HEK293 (cell line): ENCODE results near the gene NID1.

Experiments used
- CTCF ChIA-PET: fragments of 350-600 bp; formaldehyde crosslinking; extraction: SDS; loops from one replicate; lab custom pipeline; 2021; ENCODE audit warnings: antibody characterized with exemption; lab: Yijun Ruan, JAX
- POLR2A ChIA-PET: fragments of 300-600 bp; formaldehyde crosslinking; extraction: SDS; loops from one replicate; lab custom pipeline; 2020; ENCODE audit warnings: antibody characterized with exemption, inconsistent platforms; lab: Yijun Ruan, JAX
- H3K27ac ChIP-seq: fragments of 200-500 bp; sonication (Bioruptor generic); 2 replicates; pipeline ENCODE4 v1.5.1; 2014; ENCODE audit warnings: low read depth, low read length, control low read depth, inconsistent platforms; ENCODE audit errors: extremely low read depth
- H3K36me3 ChIP-seq, 2 experiments: fragments of 200-500 bp in 1 of 2; sonication (Bioruptor generic) in 1 of 2; 1 replicate in 1 of 2; 2 replicates in 1 of 2; pipeline ENCODE4 v1.5.1; 2014 to 2017; ENCODE audit warnings: inconsistent platforms in 2 of 2, low read length in 2 of 2; ENCODE audit not compliant: control insufficient read depth in 2 of 2, insufficient read depth in 1 of 2
- H3K4me1 ChIP-seq: fragments of 200-500 bp; sonication (Bioruptor generic); 2 replicates; pipeline ENCODE4 v1.5.1; 2014; ENCODE audit warnings: mild to moderate bottlenecking, low read length, inconsistent platforms; ENCODE audit not compliant: control insufficient read depth, insufficient read depth
- H3K4me3 ChIP-seq: 2 replicates; pipeline ENCODE4 v1.5.1; 2011; ENCODE audit warnings: low read depth, mild to moderate bottlenecking, control low read depth, low read length, moderate library complexity
- H3K9me3 ChIP-seq: fragments of 200-500 bp; sonication (Bioruptor generic); 2 replicates; pipeline ENCODE4 v1.5.1; 2014; ENCODE audit warnings: low read depth, low read length, inconsistent platforms; ENCODE audit not compliant: control insufficient read depth, insufficient read depth
- HOXA7 ChIP-seq: sonication (generic); formaldehyde crosslinking; IDR thresholded peaks from 2 replicates; pipeline ENCODE4 v1.8.1; 2022; ENCODE audit warnings: missing genetic modification reagents, borderline replicate concordance
- MEIS1 ChIP-seq: sonication (generic); formaldehyde crosslinking; IDR thresholded peaks from 2 replicates; pipeline ENCODE4 v1.8.1; 2022; ENCODE audit warnings: missing genetic modification reagents, mild to moderate bottlenecking, borderline replicate concordance
- MZF1 ChIP-seq: fragments of 450-650 bp; formaldehyde crosslinking; IDR thresholded peaks from 2 replicates; pipeline ENCODE4 v1.5.1; 2017; ENCODE audit warnings: missing biosample characterization, missing genetic modification characterization, borderline replicate concordance
- PATZ1 ChIP-seq: fragments of 450-650 bp; formaldehyde crosslinking; IDR thresholded peaks from 2 replicates; pipeline ENCODE4 v1.5.1; 2016; ENCODE audit warnings: missing biosample characterization, missing genetic modification characterization
- PBX3 ChIP-seq: sonication (generic); formaldehyde crosslinking; IDR thresholded peaks from 2 replicates; pipeline ENCODE4 v1.8.1; 2022; ENCODE audit warnings: mild to moderate bottlenecking, moderate library complexity, missing genetic modification reagents
- PRDM10 ChIP-seq: fragments of 450-650 bp; formaldehyde crosslinking; IDR thresholded peaks from 2 replicates; pipeline ENCODE4 v1.5.1; 2016; ENCODE audit warnings: missing biosample characterization, missing genetic modification characterization
- ZBTB1 ChIP-seq: fragments of 450-650 bp; formaldehyde crosslinking; IDR thresholded peaks from 2 replicates; pipeline ENCODE4 v1.5.1; 2016; ENCODE audit warnings: missing biosample characterization, missing genetic modification characterization
- ZBTB44 ChIP-seq: fragments of 450-650 bp; IDR thresholded peaks from 2 replicates; pipeline ENCODE4 v1.5.1; 2018; ENCODE audit warnings: missing biosample characterization, mild to moderate bottlenecking, missing genetic modification characterization
- ZEB2 ChIP-seq: fragments of 450-650 bp; formaldehyde crosslinking; IDR thresholded peaks from 2 replicates; pipeline ENCODE4 v1.5.1; 2016; ENCODE audit warnings: missing biosample characterization, missing genetic modification characterization
- ZNF112 ChIP-seq: fragments of 450-650 bp; formaldehyde crosslinking; IDR thresholded peaks from 2 replicates; pipeline ENCODE4 v1.5.0; 2017; ENCODE audit warnings: missing biosample characterization, missing genetic modification characterization
- ZNF138 ChIP-seq: fragments of 450-650 bp; formaldehyde crosslinking; IDR thresholded peaks from 2 replicates; pipeline ENCODE4 v1.5.1; 2016; ENCODE audit warnings: missing biosample characterization, missing genetic modification characterization, borderline replicate concordance
- ZNF155 ChIP-seq: fragments of 450-650 bp; formaldehyde crosslinking; IDR thresholded peaks from 2 replicates; pipeline ENCODE4 v1.5.1; 2016; ENCODE audit warnings: missing biosample characterization, missing genetic modification characterization
- ZNF561 ChIP-seq: fragments of 450-650 bp; IDR thresholded peaks from 2 replicates; pipeline ENCODE4 v1.5.1; 2018; ENCODE audit warnings: missing biosample characterization, missing genetic modification characterization, borderline replicate concordance

Gene NID1

GRCh38 chr1:235958021-235958420, 106.9 kb downstream of the NID1 start (continued):
- no peak for TF ChIP-seq PRDM10 (tag by site-specific recombination)
- no peak for TF ChIP-seq ZBTB44 (tag by site-specific recombination)
- TF ChIP-seq ZNF112 (tag by site-specific recombination): no peak
- no peak for TF ChIP-seq ZNF138 (tag by site-specific recombination)
- TF ChIP-seq ZEB2 (tag by site-specific recombination): no peak
- TF ChIP-seq ZNF561 (tag by site-specific recombination): no peak
- TF ChIP-seq PBX3: no peak
- TF ChIP-seq HOXA7 (CRISPR knock-in tag): no peak
- TF ChIP-seq MEIS1: no peak
- no peak for TF ChIP-seq ZNF155 (tag by site-specific recombination)
- TF ChIP-seq PATZ1 (tag by site-specific recombination): no peak
- TF ChIP-seq ZBTB1 (tag by site-specific recombination): no peak
- TF ChIP-seq, all 188 proteins: peak for 0

- Histone ChIP-seq H3K4me3 (no peak overlapping the region), H3K9me3 (no peaks in the 10 kb centered on the region), H3K36me3 (no peaks in the 10 kb centered on the region), H3K4me1 (no peaks in the 10 kb centered on the region), H3K27ac (no peak overlapping the region)
- TF ChIP-seq MZF1 (tag by site-specific recombination): no peak
- ChIA-PET POLR2A (no interaction called here), CTCF (interaction anchor here (0.6 to 9.9 kb wide), 4 partner anchors 9 to 47 kb away, joined by 3 to 83 read pairs (median 3); no protein-coding TSS in a partner anchor)
Observed at GRCh38 chr1:235955777-235956176, 109.1 kb downstream of the NID1 start.
